ENCODE results near the gene WASF3. TPM values are rescaled to one million over a fixed set of nuclear protein-coding genes. Genes with fewer than 3 reads are reported as not detected.

WASF3 gene
- total RNA-seq, 4 donors from 2014 or later, result 5.4 to 11.6 (median 7.6) TPM

- Histone ChIP-seq H3K4me3 (no peak overlapping the region), H3K27ac (no peak overlapping the region), H3K27me3 (peaks cover 0 to 3% (median 0%) of the 10 kb centered on the region in 3 donors), H3K9me3 (no peaks in the 10 kb centered on the region), H3K36me3 (no peaks in the 10 kb centered on the region), H3K4me1 (no peaks in the 10 kb centered on the region)
- intact Hi-C loops (cut with DNase I; ENCODE audit: low total_unique reads) (no loop called here), in situ Hi-C loops (cut with MboI; ENCODE audit: low sequenced_read_pairs in 4 of 4) (no loop called here)
- no peak for TF ChIP-seq POLR2A (IDR thresholded peaks at IDR 0.05)
- TF ChIP-seq CTCF (IDR thresholded peaks at IDR 0.05 in 4 of 5, conservative IDR thresholded peaks at IDR 0.05 in 1 of 5), result no peak
- ATAC-seq, result no peak
- no peak for DNase-seq
These were observed 30.7 kb upstream of the WASF3 start for GRCh38 chr13:26526702-26527216.

GRCh38 chr13:26528527-26528926 lies 29.0 kb upstream of the WASF3 start:
- H3K9me3 ChIP-seq, result no peaks in the 10 kb centered on the region
- H3K27me3 ChIP-seq, result peaks cover 0 to 3% (median 0%) of the 10 kb centered on the region in 3 donors
- no peak overlapping the region for H3K4me3 ChIP-seq
- TF ChIP-seq POLR2A (IDR thresholded peaks at IDR 0.05) (no peak), CTCF (IDR thresholded peaks at IDR 0.05 in 4 of 5, conservative IDR thresholded peaks at IDR 0.05 in 1 of 5) (no peak)
- no peak for DNase-seq
- no peaks in the 10 kb centered on the region for H3K4me1 ChIP-seq
- intact Hi-C loops (cut with DNase I; ENCODE audit: low total_unique reads) (no loop called here), in situ Hi-C loops (cut with MboI; ENCODE audit: low sequenced_read_pairs in 4 of 4) (no loop called here)
- no peak overlapping the region for H3K27ac ChIP-seq
- H3K36me3 ChIP-seq, result no peaks in the 10 kb centered on the region
- no peak for ATAC-seq

GRCh38 chr13:26529441-26529840 lies 28.0 kb upstream of the WASF3 start:
- ATAC-seq, result no peak
- intact Hi-C loops (cut with DNase I; ENCODE audit: low total_unique reads), result no loop called here
- in situ Hi-C loops (cut with MboI; ENCODE audit: low sequenced_read_pairs in 4 of 4), result no loop called here
- Histone ChIP-seq H3K36me3 (no peaks in the 10 kb centered on the region), H3K9me3 (no peaks in the 10 kb centered on the region), H3K4me1 (no peaks in the 10 kb centered on the region), H3K27ac (no peak overlapping the region), H3K27me3 (peaks cover 0 to 3% (median 0%) of the 10 kb centered on the region in 3 donors), H3K4me3 (no peak overlapping the region)
- no peak for DNase-seq
- TF ChIP-seq CTCF (IDR thresholded peaks at IDR 0.05 in 4 of 5, conservative IDR thresholded peaks at IDR 0.05 in 1 of 5) (no peak), POLR2A (IDR thresholded peaks at IDR 0.05) (no peak)

GRCh38 chr13:26531742-26532141 lies 25.7 kb upstream of the WASF3 start:
- H3K27ac ChIP-seq, result no peak overlapping the region
- no peak for DNase-seq
- TF ChIP-seq CTCF (IDR thresholded peaks at IDR 0.05 in 4 of 5, conservative IDR thresholded peaks at IDR 0.05 in 1 of 5) (no peak), POLR2A (IDR thresholded peaks at IDR 0.05) (no peak)
- ATAC-seq, result no peak
- intact Hi-C loops (cut with DNase I; ENCODE audit: low total_unique reads), result no loop called here
- H3K27me3 ChIP-seq, result peaks cover 0 to 3% (median 0%) of the 10 kb centered on the region in 3 donors
- no peaks in the 10 kb centered on the region for H3K36me3 ChIP-seq
- H3K4me3 ChIP-seq, result no peak overlapping the region
- in situ Hi-C loops (cut with MboI; ENCODE audit: low sequenced_read_pairs in 4 of 4), result no loop called here
- no peaks in the 10 kb centered on the region for H3K4me1 ChIP-seq
- no peaks in the 10 kb centered on the region for H3K9me3 ChIP-seq

All from gastrocnemius medialis (tissue), 4 donors.